ENCODE results near the gene DYNC1I1.

GRCh38 chr7:95974108-95974507 is 201.8 kb downstream of the DYNC1I1 start:
- TF ChIP-seq CTCF (conservative IDR thresholded peaks at IDR 0.05) = no peak
- no peak for TF ChIP-seq ZFX (IDR thresholded peaks at IDR 0.05)
